HepG2 (cell line): ENCODE results near the gene ZBTB22. TPM values are rescaled to one million over a fixed set of nuclear protein-coding genes. Genes with fewer than 3 reads are reported as not detected.
A peak's percentile ranks its signal among the peaks of the same experiment; 100 is the strongest.

ENCODE experiments used
- AGO1 ChIP-seq: fragments of 200-400 bp; formaldehyde crosslinking; IDR thresholded peaks from 2 replicates; pipeline ENCODE4 v1.6.1; 2017; ENCODE audit warnings: mild to moderate bottlenecking, low read depth, low read length, moderate library complexity; ENCODE audit not compliant: poor library complexity, severe bottlenecking
- ASH2L ChIP-seq: fragments of 300-600, 200-600 bp; sonication (generic); IDR thresholded peaks from 2 replicates; pipeline ENCODE4 v1.7.0; 2017; ENCODE audit warnings: low read depth, mild to moderate bottlenecking, moderate library complexity, mixed read lengths, low read length; ENCODE audit not compliant: insufficient read length
- KDM1A ChIP-seq: IDR thresholded peaks from 2 replicates; pipeline ENCODE4 v1.6.1; 2016; ENCODE audit warnings: missing compliant biosample characterization
- MXD4 ChIP-seq: IDR thresholded peaks from 2 replicates; pipeline ENCODE4 v1.6.1; 2016; ENCODE audit warnings: mild to moderate bottlenecking, missing biosample characterization, missing genetic modification reagents
- NR2F2 ChIP-seq: IDR thresholded peaks from 2 replicates; pipeline ENCODE4 v1.6.1; 2012; ENCODE audit warnings: low read depth, inconsistent platforms, borderline replicate concordance
- PAF1 ChIP-seq: IDR thresholded peaks from 2 replicates; pipeline ENCODE4 v1.6.1; 2016; ENCODE audit warnings: missing genetic modification reagents, missing compliant biosample characterization
- PTBP1 ChIP-seq: fragments of 200-400 bp; formaldehyde crosslinking; IDR thresholded peaks from 2 replicates; pipeline ENCODE4 v1.6.1; 2018; ENCODE audit warnings: low read length, low read depth; ENCODE audit not compliant: poor library complexity, severe bottlenecking
- SALL2 ChIP-seq: sonication (generic); formaldehyde crosslinking; IDR thresholded peaks from 2 replicates; pipeline ENCODE4 v1.8.1; 2023; ENCODE audit warnings: mild to moderate bottlenecking, missing genetic modification reagents, inconsistent platforms
- SIN3B ChIP-seq: fragments of 150-350 bp; IDR thresholded peaks from 2 replicates; pipeline ENCODE4 v1.6.1; 2014; ENCODE audit warnings: low read length
- SRSF9 ChIP-seq: fragments of 200-400 bp; formaldehyde crosslinking; IDR thresholded peaks from 2 replicates; pipeline ENCODE4 v1.6.1; 2018; ENCODE audit warnings: borderline replicate concordance, mild to moderate bottlenecking, low read depth, low read length; ENCODE audit not compliant: insufficient read depth, poor library complexity, severe bottlenecking
- U2AF1 ChIP-seq: fragments of 200-400 bp; formaldehyde crosslinking; optimal IDR thresholded peaks from 2 replicates; pipeline ENCODE3; 2017; ENCODE audit warnings: mild to moderate bottlenecking, low read depth, low read length
- ZMYM3 ChIP-seq: sonication (generic); formaldehyde crosslinking; IDR thresholded peaks from 2 replicates; pipeline ENCODE4 v1.5.1; 2020; ENCODE audit warnings: mild to moderate bottlenecking, missing genetic modification reagents
- ZNF263 ChIP-seq: sonication (generic); formaldehyde crosslinking; IDR thresholded peaks from 2 replicates; pipeline ENCODE4 v1.4.0; 2020; ENCODE audit warnings: missing genetic modification reagents
- ZNF337 ChIP-seq: sonication (generic); formaldehyde crosslinking; IDR thresholded peaks from 2 replicates; pipeline ENCODE4 v1.5.1; 2020; ENCODE audit warnings: missing genetic modification reagents, low read depth, mild to moderate bottlenecking, borderline replicate concordance
- ZNF563 ChIP-seq: sonication (generic); formaldehyde crosslinking; IDR thresholded peaks from 2 replicates; pipeline ENCODE4 v1.8.0; 2022; ENCODE audit warnings: mild to moderate bottlenecking, moderate library complexity, missing genetic modification reagents
- ZNF709 ChIP-seq: sonication (generic); formaldehyde crosslinking; IDR thresholded peaks from 2 replicates; pipeline ENCODE4 v1.5.0; 2020; ENCODE audit warnings: mild to moderate bottlenecking, missing genetic modification reagents
- ZSCAN21 ChIP-seq: sonication (generic); formaldehyde crosslinking; IDR thresholded peaks from 2 replicates; pipeline ENCODE4 v1.8.0; 2022; ENCODE audit warnings: mild to moderate bottlenecking, missing genetic modification reagents, moderate library complexity, borderline replicate concordance
- polyA plus RNA-seq, 8 experiments: library from polyadenylated mRNA; depleted of rRNA in 3 of 8; stranded (reverse) in 7 of 8; unstranded in 1 of 8; fragments of >200 nt; fragmentation: Illumina TruSeq in 4 of 8; extraction: Trizol in 4 of 8; gene quantifications; 2 replicates each; pipeline versions ENCODE4 v1.2.1 to v1.2.3, GENCODE V29; 2011 to 2016; ENCODE audit warnings: low read depth in 4 of 8, missing spikeins in 1 of 8, mixed read lengths in 1 of 8; ENCODE audit not compliant: insufficient read depth in 1 of 8
- total RNA-seq, 5 experiments: library from RNA; depleted of rRNA; stranded (reverse); fragments of >200 nt; fragmentation: Illumina TruSeq; extraction: Trizol; gene quantifications; 2 replicates each; pipeline ENCODE4 v1.2.3, GENCODE V29; 2016; ENCODE audit warnings: low read depth in 1 of 5
- TF ChIP-seq, protein P1 (sequence below): sonication (generic); formaldehyde crosslinking; IDR thresholded peaks from 2 replicates; pipeline ENCODE4 v1.9.0; 2021; ENCODE audit warnings: mild to moderate bottlenecking, missing genetic modification reagents
- TF ChIP-seq, protein P2 (sequence below): sonication (generic); formaldehyde crosslinking; IDR thresholded peaks from 2 replicates; pipeline ENCODE4 v1.4.0; 2020; ENCODE audit warnings: missing genetic modification reagents, borderline replicate concordance

The ZBTB22 gene
- total and polyA plus RNA-seq, 2 of the 13 experiments (the other 11 are each of a cell fraction or from before 2014, with no cell fraction given) = 8.0 to 10.6 TPM

DNA sequence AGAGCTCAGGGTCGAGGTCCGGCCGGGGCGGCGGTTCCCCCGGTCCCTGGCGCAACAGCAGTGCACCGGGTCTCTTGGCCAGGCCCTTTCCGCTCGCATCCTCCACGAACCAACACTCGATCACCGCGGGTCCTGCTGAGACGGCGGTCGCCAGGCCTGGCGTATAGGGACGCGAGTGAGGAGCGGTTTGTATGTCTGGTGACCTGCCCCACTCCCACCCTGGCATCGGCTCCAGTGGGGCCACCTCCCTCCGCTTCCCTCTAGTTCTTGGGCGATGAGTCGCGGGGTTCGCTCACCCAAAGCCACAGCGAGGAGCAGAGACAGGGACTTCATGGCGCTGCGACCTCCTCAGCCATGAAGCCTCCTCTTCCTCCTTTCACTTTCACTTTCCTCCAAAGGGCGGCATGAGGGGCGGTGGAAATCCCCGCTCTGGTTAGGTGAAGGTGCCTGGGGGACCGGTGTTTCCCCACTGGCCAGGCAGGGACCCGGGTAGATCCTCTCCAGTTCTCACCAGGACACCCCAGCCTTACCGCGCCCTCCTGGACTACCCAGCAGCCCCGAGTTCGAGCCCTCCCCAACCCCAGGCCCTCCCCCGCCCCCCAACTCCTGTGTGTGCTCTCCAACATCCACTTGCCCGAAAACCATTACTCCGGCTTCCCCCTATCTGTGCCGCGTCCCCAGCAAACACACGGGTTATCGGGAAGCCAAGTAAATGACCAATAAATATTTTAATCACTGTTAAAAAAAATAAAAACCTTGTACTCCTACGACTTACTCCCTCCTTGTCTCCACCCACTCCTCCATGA lies 3.6 kb downstream of the ZBTB22 start, which contains the start of gene TAPBP (continued):
- TF ChIP-seq ASH2L = peak; percentile 86
- TF ChIP-seq ZNF709 (CRISPR knock-in tag) = 0 out of 2 replicates have a peak, but pooled peaks have one; percentile 31
- no peak for TF ChIP-seq ZNF563 (CRISPR knock-in tag)
- TF ChIP-seq ZNF263 (CRISPR knock-in tag) = no peak
- TF ChIP-seq KDM1A = no peak
- no peak for TF ChIP-seq NR2F2
- no peak for TF ChIP-seq SRSF9
- TF ChIP-seq PTBP1 = no peak
- TF ChIP-seq MXD4 = 0 out of 2 replicates have a peak, but pooled peaks have one; percentile 49
- TF ChIP-seq SIN3B = no peak; the same call in 1 of the 2 replicates
- TF ChIP-seq, protein P1, sequence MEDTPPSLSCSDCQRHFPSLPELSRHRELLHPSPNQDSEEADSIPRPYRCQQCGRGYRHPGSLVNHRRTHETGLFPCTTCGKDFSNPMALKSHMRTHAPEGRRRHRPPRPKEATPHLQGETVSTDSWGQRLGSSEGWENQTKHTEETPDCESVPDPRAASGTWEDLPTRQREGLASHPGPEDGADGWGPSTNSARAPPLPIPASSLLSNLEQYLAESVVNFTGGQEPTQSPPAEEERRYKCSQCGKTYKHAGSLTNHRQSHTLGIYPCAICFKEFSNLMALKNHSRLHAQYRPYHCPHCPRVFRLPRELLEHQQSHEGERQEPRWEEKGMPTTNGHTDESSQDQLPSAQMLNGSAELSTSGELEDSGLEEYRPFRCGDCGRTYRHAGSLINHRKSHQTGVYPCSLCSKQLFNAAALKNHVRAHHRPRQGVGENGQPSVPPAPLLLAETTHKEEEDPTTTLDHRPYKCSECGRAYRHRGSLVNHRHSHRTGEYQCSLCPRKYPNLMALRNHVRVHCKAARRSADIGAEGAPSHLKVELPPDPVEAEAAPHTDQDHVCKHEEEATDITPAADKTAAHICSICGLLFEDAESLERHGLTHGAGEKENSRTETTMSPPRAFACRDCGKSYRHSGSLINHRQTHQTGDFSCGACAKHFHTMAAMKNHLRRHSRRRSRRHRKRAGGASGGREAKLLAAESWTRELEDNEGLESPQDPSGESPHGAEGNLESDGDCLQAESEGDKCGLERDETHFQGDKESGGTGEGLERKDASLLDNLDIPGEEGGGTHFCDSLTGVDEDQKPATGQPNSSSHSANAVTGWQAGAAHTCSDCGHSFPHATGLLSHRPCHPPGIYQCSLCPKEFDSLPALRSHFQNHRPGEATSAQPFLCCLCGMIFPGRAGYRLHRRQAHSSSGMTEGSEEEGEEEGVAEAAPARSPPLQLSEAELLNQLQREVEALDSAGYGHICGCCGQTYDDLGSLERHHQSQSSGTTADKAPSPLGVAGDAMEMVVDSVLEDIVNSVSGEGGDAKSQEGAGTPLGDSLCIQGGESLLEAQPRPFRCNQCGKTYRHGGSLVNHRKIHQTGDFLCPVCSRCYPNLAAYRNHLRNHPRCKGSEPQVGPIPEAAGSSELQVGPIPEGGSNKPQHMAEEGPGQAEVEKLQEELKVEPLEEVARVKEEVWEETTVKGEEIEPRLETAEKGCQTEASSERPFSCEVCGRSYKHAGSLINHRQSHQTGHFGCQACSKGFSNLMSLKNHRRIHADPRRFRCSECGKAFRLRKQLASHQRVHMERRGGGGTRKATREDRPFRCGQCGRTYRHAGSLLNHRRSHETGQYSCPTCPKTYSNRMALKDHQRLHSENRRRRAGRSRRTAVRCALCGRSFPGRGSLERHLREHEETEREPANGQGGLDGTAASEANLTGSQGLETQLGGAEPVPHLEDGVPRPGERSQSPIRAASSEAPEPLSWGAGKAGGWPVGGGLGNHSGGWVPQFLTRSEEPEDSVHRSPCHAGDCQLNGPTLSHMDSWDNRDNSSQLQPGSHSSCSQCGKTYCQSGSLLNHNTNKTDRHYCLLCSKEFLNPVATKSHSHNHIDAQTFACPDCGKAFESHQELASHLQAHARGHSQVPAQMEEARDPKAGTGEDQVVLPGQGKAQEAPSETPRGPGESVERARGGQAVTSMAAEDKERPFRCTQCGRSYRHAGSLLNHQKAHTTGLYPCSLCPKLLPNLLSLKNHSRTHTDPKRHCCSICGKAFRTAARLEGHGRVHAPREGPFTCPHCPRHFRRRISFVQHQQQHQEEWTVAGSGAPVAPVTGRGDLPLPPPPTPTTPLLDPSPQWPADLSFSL (CRISPR knock-in tag) = no peak
- TF ChIP-seq ZMYM3 = no peak; the same call in 1 of the 2 replicates
- no peak; the same call in 1 of the 2 replicates for TF ChIP-seq ZSCAN21 (CRISPR knock-in tag)
- TF ChIP-seq SALL2 = peak; percentile 36; the same call in 1 of the 2 replicates
- no peak for TF ChIP-seq U2AF1
- no peak for TF ChIP-seq PAF1 (CRISPR knock-in tag)
- peak; percentile 94 for TF ChIP-seq AGO1
- TF ChIP-seq, protein P2, sequence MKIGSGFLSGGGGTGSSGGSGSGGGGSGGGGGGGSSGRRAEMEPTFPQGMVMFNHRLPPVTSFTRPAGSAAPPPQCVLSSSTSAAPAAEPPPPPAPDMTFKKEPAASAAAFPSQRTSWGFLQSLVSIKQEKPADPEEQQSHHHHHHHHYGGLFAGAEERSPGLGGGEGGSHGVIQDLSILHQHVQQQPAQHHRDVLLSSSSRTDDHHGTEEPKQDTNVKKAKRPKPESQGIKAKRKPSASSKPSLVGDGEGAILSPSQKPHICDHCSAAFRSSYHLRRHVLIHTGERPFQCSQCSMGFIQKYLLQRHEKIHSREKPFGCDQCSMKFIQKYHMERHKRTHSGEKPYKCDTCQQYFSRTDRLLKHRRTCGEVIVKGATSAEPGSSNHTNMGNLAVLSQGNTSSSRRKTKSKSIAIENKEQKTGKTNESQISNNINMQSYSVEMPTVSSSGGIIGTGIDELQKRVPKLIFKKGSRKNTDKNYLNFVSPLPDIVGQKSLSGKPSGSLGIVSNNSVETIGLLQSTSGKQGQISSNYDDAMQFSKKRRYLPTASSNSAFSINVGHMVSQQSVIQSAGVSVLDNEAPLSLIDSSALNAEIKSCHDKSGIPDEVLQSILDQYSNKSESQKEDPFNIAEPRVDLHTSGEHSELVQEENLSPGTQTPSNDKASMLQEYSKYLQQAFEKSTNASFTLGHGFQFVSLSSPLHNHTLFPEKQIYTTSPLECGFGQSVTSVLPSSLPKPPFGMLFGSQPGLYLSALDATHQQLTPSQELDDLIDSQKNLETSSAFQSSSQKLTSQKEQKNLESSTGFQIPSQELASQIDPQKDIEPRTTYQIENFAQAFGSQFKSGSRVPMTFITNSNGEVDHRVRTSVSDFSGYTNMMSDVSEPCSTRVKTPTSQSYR = no peak
- no peak for TF ChIP-seq ZNF337 (CRISPR knock-in tag)
